Smooth muscle cell (in vitro differentiated cells): ENCODE measurements around the gene DNAI2. TPM values are rescaled to one million over a fixed set of nuclear protein-coding genes. Genes with fewer than 3 reads are reported as not detected.

ENCODE experiments used
- DNase-seq: peaks from one replicate; lab custom pipeline; 2025; ENCODE audit not compliant: unreplicated experiment; lab: John Stamatoyannopoulos, UW
- H2AFZ ChIP-seq: fragments of 200-600 bp; sonication (generic); 2 replicates; pipeline ENCODE4 v1.6.0; 2016; ENCODE audit warnings: antibody characterized with exemption, low read depth, mild to moderate bottlenecking
- H3F3A ChIP-seq: fragments of 200-600 bp; sonication (generic); 2 replicates; pipeline ENCODE4 v1.6.0; 2017; ENCODE audit warnings: antibody characterized with exemption, low read depth
- H3K27ac ChIP-seq: fragments of 200-600 bp; sonication (generic); 2 replicates; pipeline ENCODE4 v1.5.1; 2016; ENCODE audit warnings: low read depth, mild to moderate bottlenecking
- H3K27me3 ChIP-seq: fragments of 200-600 bp; sonication (generic); 2 replicates; pipeline ENCODE4 v1.6.1; 2016; ENCODE audit warnings: low read depth, mild to moderate bottlenecking
- H3K36me3 ChIP-seq: fragments of 200-600 bp; sonication (generic); 2 replicates; pipeline ENCODE4 v1.5.1; 2016; ENCODE audit warnings: low read depth
- H3K4me1 ChIP-seq: fragments of 200-600 bp; sonication (generic); 2 replicates; pipeline ENCODE4 v1.5.1; 2016; ENCODE audit warnings: low read depth
- H3K4me2 ChIP-seq: fragments of 200-600 bp; sonication (generic); 2 replicates; pipeline ENCODE4 v1.6.0; 2016; ENCODE audit warnings: mild to moderate bottlenecking
- H3K4me3 ChIP-seq: fragments of 200-600 bp; sonication (generic); 2 replicates; pipeline ENCODE4 v1.5.1; 2016; ENCODE audit warnings: mild to moderate bottlenecking
- H3K79me2 ChIP-seq: fragments of 200-600 bp; sonication (generic); 2 replicates; pipeline ENCODE4 v1.6.0; 2016; ENCODE audit warnings: low read depth, mild to moderate bottlenecking
- H3K9ac ChIP-seq: fragments of 200-600 bp; sonication (generic); 2 replicates; pipeline ENCODE4 v1.6.0; 2016; ENCODE audit warnings: low read depth
- H3K9me3 ChIP-seq: fragments of 200-600 bp; sonication (generic); replicated peaks from 2 replicates; pipeline ENCODE4 v1.5.1; 2016; ENCODE audit warnings: low read depth
- H4K20me1 ChIP-seq: fragments of 200-600 bp; sonication (generic); 2 replicates; pipeline ENCODE4 v1.6.0; 2016; ENCODE audit warnings: low read depth
- WGBS: methylation state at CpG from one replicate; pipeline ENCODE4 v1.1.7; 2016; ENCODE audit warnings: low lambda C conversion rate; 5-methylcytosine and 5-hydroxymethylcytosine counted together
- polyA plus RNA-seq: library from polyadenylated mRNA; unstranded; fragments of >200 nt; fragmentation: Nextera tagmentation; extraction: Ambion mirVana; gene quantifications from 2 replicates; pipeline ENCODE4 v1.2.1, GENCODE V29; 2016
- total RNA-seq: library from RNA; depleted of rRNA; stranded (reverse); fragments of >200 nt; gene quantifications from 2 replicates; pipeline ENCODE4 v1.2.3, GENCODE V29; 2014
- TF ChIP-seq, protein P1 (sequence below): fragments of 200-600 bp; sonication (generic); IDR thresholded peaks from 2 replicates; pipeline ENCODE4 v1.5.1; 2017; ENCODE audit warnings: borderline replicate concordance, mild to moderate bottlenecking, antibody characterized with exemption; ENCODE audit not compliant: insufficient read depth, poor library complexity, severe bottlenecking

Gene DNAI2
- total and polyA plus RNA-seq, 2 experiments from 2014 or later = not detected

DNA sequence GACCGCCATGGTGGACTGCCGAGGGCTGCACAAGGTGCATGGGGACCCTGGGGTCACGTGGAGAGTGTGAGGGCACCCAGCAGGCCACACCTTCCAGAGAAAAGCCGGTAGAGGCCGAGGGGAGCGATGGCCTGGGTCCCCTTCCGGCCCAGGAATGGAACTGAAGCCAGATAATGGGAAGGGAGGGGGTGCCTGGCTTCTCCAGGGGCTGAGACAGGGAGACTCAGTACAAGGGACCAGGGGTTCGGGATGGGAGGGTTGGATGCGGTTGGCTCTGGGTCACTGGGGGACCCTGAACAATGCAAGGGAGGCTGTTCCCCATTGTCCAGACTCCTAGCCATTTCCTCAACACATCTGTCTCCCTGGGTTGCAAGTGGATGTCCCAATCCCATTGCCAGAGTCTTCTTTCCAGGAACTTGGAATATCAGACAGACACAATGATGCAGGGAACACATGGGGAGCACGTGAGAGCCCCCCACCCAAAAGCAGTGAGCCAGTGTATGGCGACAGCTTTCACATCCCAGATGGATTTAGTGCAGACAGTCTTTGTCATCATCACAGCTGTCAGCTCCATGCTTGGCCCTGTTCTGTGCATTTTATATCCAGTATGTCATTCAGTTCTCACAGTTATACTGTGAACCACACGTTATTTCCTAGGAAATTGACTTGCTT lies 23.6 kb upstream of the DNAI2 start:
- 70% methylated on average over 12 of the region's 12 CpGs for WGBS
- no peaks in the 10 kb centered on the region for H3K27me3 ChIP-seq
- H3F3A ChIP-seq = no peaks in the 10 kb centered on the region

DNA sequence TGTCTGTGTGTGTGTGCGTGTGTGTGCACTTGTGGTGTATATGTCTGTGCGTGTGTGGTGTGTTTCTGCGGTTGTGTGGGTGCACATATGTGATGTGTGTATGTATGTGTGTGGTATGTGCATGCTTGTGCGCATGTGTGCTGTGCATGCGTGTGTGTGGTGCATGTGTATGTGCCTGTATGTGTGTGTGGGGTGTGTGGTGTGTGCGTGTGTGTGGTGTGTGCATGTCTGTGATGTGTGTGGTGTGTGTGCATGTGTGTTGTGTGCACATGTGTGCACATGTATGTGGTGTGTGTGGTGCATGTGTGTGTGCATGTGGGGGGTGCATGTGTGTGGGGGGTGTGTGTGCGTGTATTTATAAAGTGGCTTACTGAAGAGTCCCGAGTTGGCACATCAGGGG lies 23.0 kb upstream of the DNAI2 start:
- 90% methylated on average over 8 of the region's 8 CpGs for WGBS
- H3K79me2 ChIP-seq = no peaks in the 10 kb centered on the region
- H3K27me3 ChIP-seq = no peaks in the 10 kb centered on the region
- H2AFZ ChIP-seq = no peak overlapping the region
- H3K27ac ChIP-seq = no peak overlapping the region
- no peaks in the 10 kb centered on the region for H3K9me3 ChIP-seq
- no peaks in the 10 kb centered on the region for H3F3A ChIP-seq
- no peak overlapping the region for H3K4me2 ChIP-seq
- TF ChIP-seq, protein P1, sequence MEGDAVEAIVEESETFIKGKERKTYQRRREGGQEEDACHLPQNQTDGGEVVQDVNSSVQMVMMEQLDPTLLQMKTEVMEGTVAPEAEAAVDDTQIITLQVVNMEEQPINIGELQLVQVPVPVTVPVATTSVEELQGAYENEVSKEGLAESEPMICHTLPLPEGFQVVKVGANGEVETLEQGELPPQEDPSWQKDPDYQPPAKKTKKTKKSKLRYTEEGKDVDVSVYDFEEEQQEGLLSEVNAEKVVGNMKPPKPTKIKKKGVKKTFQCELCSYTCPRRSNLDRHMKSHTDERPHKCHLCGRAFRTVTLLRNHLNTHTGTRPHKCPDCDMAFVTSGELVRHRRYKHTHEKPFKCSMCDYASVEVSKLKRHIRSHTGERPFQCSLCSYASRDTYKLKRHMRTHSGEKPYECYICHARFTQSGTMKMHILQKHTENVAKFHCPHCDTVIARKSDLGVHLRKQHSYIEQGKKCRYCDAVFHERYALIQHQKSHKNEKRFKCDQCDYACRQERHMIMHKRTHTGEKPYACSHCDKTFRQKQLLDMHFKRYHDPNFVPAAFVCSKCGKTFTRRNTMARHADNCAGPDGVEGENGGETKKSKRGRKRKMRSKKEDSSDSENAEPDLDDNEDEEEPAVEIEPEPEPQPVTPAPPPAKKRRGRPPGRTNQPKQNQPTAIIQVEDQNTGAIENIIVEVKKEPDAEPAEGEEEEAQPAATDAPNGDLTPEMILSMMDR = no peak
- no peak overlapping the region for H3K4me3 ChIP-seq
- H3K36me3 ChIP-seq = no peaks in the 10 kb centered on the region
- no peak for DNase-seq
- H3K9ac ChIP-seq = no peak overlapping the region
- H3K4me1 ChIP-seq = peaks cover 3% of the 10 kb centered on the region
- H4K20me1 ChIP-seq = no peaks in the 10 kb centered on the region

More for the DNA sequence above, 23.6 kb upstream of the DNAI2 start:
- H3K36me3 ChIP-seq = no peaks in the 10 kb centered on the region
- no peaks in the 10 kb centered on the region for H4K20me1 ChIP-seq
- no peak for DNase-seq
- no peak overlapping the region for H3K4me3 ChIP-seq
- H3K27ac ChIP-seq = no peak overlapping the region
- TF ChIP-seq, protein P1 = no peak
- no peaks in the 10 kb centered on the region for H3K9me3 ChIP-seq
- H3K4me1 ChIP-seq = peaks cover 8% of the 10 kb centered on the region
- H2AFZ ChIP-seq = no peak overlapping the region
- H3K4me2 ChIP-seq = no peak overlapping the region
- no peaks in the 10 kb centered on the region for H3K79me2 ChIP-seq
- H3K9ac ChIP-seq = no peak overlapping the region

DNA sequence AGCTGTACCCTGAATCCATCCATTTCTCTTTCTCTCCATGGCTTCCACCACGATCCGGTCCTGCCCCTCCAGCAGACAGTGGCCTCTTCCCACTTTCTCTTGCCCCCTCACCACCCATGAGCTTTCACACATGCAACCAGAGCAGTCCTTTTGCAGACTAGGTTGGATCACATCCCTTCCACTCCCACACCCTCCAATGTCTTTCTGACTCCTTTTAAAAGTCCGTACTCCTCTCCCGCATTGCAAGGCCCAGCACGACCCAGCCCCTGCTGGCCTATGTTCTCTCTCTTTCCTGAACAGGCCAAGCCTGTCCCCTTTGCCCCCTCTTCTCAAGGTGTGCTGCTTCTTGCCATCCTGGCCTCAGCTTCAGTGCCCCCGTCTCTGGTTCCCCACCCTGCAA lies 22.5 kb upstream of the DNAI2 start:
- no peak overlapping the region for H2AFZ ChIP-seq
- no peaks in the 10 kb centered on the region for H3K4me1 ChIP-seq
- H3K79me2 ChIP-seq = no peaks in the 10 kb centered on the region
- no peak overlapping the region for H3K4me2 ChIP-seq
- H3K27ac ChIP-seq = no peak overlapping the region
- no peak for DNase-seq
- no peaks in the 10 kb centered on the region for H4K20me1 ChIP-seq
- H3K9ac ChIP-seq = no peak overlapping the region
- H3K36me3 ChIP-seq = no peaks in the 10 kb centered on the region
- no peak overlapping the region for H3K4me3 ChIP-seq
- H3F3A ChIP-seq = no peaks in the 10 kb centered on the region
- TF ChIP-seq, protein P1 = no peak
- WGBS = 88% methylated on average over 6 of the region's 6 CpGs
- H3K9me3 ChIP-seq = no peaks in the 10 kb centered on the region
- no peaks in the 10 kb centered on the region for H3K27me3 ChIP-seq

DNA sequence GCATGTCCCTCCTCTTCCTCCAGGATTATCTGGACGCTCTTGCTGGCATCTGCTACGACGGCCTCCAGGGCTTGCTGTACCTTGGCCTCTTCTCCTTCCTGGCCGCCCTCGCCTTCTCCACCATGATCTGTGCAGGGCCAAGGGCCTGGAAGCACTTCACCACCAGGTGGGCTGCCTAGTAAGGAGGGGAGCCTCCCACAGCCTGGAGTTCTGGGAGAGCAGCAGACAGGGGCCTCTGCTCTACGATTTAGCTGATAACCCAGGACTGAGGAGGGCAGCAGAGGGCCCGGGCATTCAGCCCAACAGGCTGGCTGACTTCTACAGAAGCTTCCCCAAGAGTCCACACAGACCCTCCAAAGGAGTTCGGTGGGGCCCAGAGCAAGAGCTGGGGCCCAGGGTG lies 21.8 kb upstream of the DNAI2 start:
- Histone ChIP-seq H4K20me1 (no peaks in the 10 kb centered on the region), H3F3A (no peaks in the 10 kb centered on the region), H2AFZ (no peak overlapping the region), H3K4me1 (no peaks in the 10 kb centered on the region), H3K4me3 (no peak overlapping the region), H3K9me3 (no peaks in the 10 kb centered on the region), H3K27me3 (no peaks in the 10 kb centered on the region), H3K4me2 (no peak overlapping the region), H3K79me2 (no peaks in the 10 kb centered on the region), H3K36me3 (no peaks in the 10 kb centered on the region), H3K27ac (no peak overlapping the region), H3K9ac (no peak overlapping the region)
- TF ChIP-seq, protein P1 = no peak
- WGBS = 88% methylated on average over 8 of the region's 8 CpGs
- no peak for DNase-seq
